ENCODE results near the gene GLI3. TPM values are rescaled to one million over a fixed set of nuclear protein-coding genes. Genes with fewer than 3 reads are reported as not detected.

The GLI3 gene
- total and polyA plus RNA-seq, 2 of the 8 experiments (the other 6 are each of a cell fraction or from before 2014, with no cell fraction given), result 8.0 to 31.1 TPM

DNA sequence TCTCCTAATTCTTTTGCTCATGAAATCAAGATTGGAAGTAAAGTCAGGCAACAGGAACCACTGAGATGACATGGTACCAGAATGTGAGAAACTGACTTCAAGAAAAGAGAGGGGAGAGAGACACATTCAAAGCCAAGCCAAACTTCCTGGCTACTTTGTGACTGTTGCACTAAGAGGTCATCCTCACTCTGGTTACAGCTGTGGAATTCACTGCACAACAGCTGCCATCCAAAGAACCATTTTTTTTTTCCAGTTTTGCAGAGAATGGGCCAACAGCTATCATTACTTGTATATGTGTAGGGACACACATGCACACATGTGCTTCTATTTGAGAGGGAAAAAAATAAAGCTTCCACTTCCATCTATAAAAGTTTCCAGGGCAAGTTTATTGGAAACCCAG is 203.5 kb downstream of the GLI3 start (continued):
- TF ChIP-seq RXRA (IDR thresholded peaks at IDR 0.05; ENCODE audit: insufficient read depth, low read depth, low read length), result no peak
- TF ChIP-seq RNF2 (IDR thresholded peaks at IDR 0.05; ENCODE audit: borderline replicate concordance, low read depth, low read length, missing control alignments, poor library complexity, severe bottlenecking), result no peak
- no peak for TF ChIP-seq CBX8 (IDR thresholded peaks at IDR 0.05; ENCODE audit: borderline replicate concordance, low read depth, low read length)
